NCI-H2196 treated with DMSO at 0.1 percent for 48 hours (cell line): ENCODE measurements around the gene MRPS35.

Experiments
- DNase-seq: peaks from one replicate; lab custom pipeline; 2025; ENCODE audit not compliant: unreplicated experiment; lab: John Stamatoyannopoulos, UW

The MRPS35 gene

DNA sequence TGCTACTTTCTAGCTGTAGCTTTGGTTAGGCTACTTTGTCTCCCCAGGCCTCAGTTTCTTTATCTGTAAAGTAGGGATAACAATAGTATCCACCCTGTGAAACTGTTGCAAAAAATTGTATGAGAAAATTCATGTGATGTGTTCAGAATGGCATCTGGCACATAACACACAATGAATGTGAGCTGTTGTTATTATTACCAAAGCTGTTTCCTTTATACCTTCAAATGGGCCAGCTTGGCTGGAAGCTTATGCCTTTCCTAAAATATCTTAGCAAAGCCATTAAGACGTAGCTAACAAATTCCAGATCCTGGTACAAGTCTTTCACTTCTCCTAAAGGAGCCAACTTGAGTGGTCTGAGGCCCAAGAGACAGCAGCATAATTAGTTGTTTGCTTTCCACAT, 94.6 kb downstream of the MRPS35 start:
- DNase-seq: no peak
